Measurements from ENCODE around the gene UTS2. TPM values are rescaled to one million over a fixed set of nuclear protein-coding genes. Genes with fewer than 3 reads are reported as not detected.

Gene UTS2
- total RNA-seq, 1 donor from 2014 or later = not detected

GRCh38 chr1:7869136-7869920, 16.5 kb upstream of the UTS2 start:
- Mint-ChIP-seq H3K27me3 (no peaks in the 10 kb centered on the region), H3K9me3 (no peaks in the 10 kb centered on the region), H3K4me3 (no peak overlapping the region), H3K4me1 (ENCODE audit: unreplicated experiment) (no peaks in the 10 kb centered on the region), H3K36me3 (no peaks in the 10 kb centered on the region), H3K27ac (no peak overlapping the region)
- TF ChIP-seq CTCF (conservative IDR thresholded peaks at IDR 0.05) = no peak
- DNase-seq (ENCODE audit: extremely low spot score, unreplicated experiment) = no peak

DNA sequence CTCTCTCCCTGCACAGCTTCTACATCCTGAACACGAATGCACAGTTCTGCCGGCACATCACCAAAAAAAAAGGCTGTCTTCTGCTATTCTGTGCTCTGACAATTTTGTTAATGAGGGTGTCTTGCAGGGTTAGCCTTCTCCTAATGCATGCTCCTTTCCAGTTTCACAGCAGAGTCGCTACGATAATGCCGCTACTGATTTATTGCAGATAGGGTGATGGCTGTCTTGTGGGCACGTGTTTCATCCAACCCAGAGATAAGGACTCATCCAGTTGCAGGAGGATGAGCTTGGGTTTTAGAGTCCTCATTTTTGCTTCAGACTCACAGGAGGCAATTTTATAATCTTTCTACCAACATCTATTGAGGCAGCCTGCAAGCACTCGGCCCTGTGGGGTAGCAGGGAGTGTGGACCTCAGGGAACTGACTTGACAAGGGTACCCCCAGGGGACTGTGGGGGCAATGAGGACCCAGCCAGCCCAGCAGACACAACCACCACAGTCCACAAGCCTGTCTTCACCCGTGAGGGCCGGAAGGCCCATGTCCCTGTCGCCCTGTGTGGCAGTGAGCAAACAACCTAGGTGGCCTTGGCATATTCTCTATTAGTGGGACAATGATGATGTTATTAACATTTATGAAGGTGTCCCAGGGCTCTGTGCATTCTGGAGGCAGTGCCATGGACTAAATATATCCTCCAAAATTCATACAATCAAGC, 15.4 kb upstream of the UTS2 start:
- Mint-ChIP-seq H3K9me3 (no peaks in the 10 kb centered on the region), H3K27ac (no peak overlapping the region), H3K4me1 (ENCODE audit: unreplicated experiment) (no peaks in the 10 kb centered on the region), H3K27me3 (no peaks in the 10 kb centered on the region), H3K36me3 (no peaks in the 10 kb centered on the region), H3K4me3 (no peak overlapping the region)
- no peak for DNase-seq (ENCODE audit: extremely low spot score, unreplicated experiment)
- TF ChIP-seq CTCF (conservative IDR thresholded peaks at IDR 0.05) = no peak

GRCh38 chr1:7865978-7866377, 13.1 kb upstream of the UTS2 start:
- H3K9me3 Mint-ChIP-seq = no peaks in the 10 kb centered on the region
- TF ChIP-seq CTCF (conservative IDR thresholded peaks at IDR 0.05) = no peak
- no peak overlapping the region for H3K27ac Mint-ChIP-seq
- no peaks in the 10 kb centered on the region for H3K4me1 Mint-ChIP-seq (ENCODE audit: unreplicated experiment)
- H3K36me3 Mint-ChIP-seq = no peaks in the 10 kb centered on the region
- no peak for DNase-seq (ENCODE audit: extremely low spot score, unreplicated experiment)
- H3K4me3 Mint-ChIP-seq = no peak overlapping the region
- H3K27me3 Mint-ChIP-seq = no peaks in the 10 kb centered on the region

DNA sequence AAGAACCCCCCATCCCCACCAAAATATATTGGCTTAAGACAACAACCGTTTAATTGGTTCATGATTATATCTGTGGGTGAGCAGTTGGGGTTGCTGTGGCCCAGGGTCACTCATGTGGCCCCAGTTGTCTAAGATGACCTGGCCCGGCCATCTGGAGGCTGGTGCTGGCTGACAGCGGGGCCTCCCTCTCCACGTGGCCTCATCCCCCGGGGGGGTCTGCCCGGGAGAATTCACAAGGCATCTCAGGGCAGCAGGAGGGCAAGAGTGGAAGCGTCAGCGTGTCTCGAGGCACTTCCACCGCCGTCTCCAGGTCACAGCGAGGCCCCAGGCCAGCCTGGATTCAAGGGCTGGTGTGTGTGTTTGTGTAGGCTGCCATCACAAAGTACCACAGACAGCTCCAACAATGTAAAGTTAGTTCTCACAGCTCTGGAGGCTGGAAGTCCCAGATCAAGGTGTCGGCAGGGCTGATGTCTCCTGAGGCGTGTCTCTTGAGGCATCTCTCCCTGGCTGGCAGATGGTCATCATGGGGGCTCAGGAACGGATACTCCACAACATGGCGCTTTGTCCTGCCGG, 11.0 kb upstream of the UTS2 start:
- H3K27ac Mint-ChIP-seq = no peak overlapping the region
- H3K9me3 Mint-ChIP-seq = no peaks in the 10 kb centered on the region

More for the DNA sequence above, 11.0 kb upstream of the UTS2 start:
- H3K27me3 Mint-ChIP-seq = no peaks in the 10 kb centered on the region
- H3K4me1 Mint-ChIP-seq (ENCODE audit: unreplicated experiment) = no peaks in the 10 kb centered on the region
- no peaks in the 10 kb centered on the region for H3K36me3 Mint-ChIP-seq
- TF ChIP-seq CTCF (conservative IDR thresholded peaks at IDR 0.05) = no peak
- DNase-seq (ENCODE audit: extremely low spot score, unreplicated experiment) = no peak
- H3K4me3 Mint-ChIP-seq = no peak overlapping the region

All from type B pancreatic cell (in vitro differentiated cells).